HUES48 (cell line): ENCODE data around the gene IL11RA.

Source experiments
- H3K27ac ChIP-seq: one replicate; pipeline ENCODE4 v1.7.0; 2013; ENCODE audit warnings: low read depth, low read length, inconsistent platforms
- H3K27me3 ChIP-seq: 2 replicates; pipeline ENCODE4 v1.6.1; 2013; ENCODE audit warnings: mild to moderate bottlenecking, low read length; ENCODE audit not compliant: control insufficient read depth, insufficient read depth
- H3K36me3 ChIP-seq: 2 replicates; pipeline ENCODE4 v1.6.1; 2013; ENCODE audit warnings: low read length; ENCODE audit not compliant: control insufficient read depth, insufficient read depth
- H3K4me1 ChIP-seq: 2 replicates; pipeline ENCODE4 v1.6.1; 2013; ENCODE audit warnings: mild to moderate bottlenecking, low read length; ENCODE audit not compliant: control insufficient read depth, insufficient read depth
- H3K4me3 ChIP-seq: 2 replicates; pipeline ENCODE4 v1.5.1; 2013; ENCODE audit warnings: mild to moderate bottlenecking, low read depth, low read length
- H3K9ac ChIP-seq: 2 replicates; pipeline ENCODE4 v1.6.1; 2013; ENCODE audit warnings: mild to moderate bottlenecking, low read depth, low read length, moderate library complexity
- H3K9me3 ChIP-seq: 2 replicates; pipeline ENCODE4 v1.6.1; 2013; ENCODE audit warnings: low read length; ENCODE audit not compliant: control insufficient read depth, insufficient read depth

IL11RA gene

DNA sequence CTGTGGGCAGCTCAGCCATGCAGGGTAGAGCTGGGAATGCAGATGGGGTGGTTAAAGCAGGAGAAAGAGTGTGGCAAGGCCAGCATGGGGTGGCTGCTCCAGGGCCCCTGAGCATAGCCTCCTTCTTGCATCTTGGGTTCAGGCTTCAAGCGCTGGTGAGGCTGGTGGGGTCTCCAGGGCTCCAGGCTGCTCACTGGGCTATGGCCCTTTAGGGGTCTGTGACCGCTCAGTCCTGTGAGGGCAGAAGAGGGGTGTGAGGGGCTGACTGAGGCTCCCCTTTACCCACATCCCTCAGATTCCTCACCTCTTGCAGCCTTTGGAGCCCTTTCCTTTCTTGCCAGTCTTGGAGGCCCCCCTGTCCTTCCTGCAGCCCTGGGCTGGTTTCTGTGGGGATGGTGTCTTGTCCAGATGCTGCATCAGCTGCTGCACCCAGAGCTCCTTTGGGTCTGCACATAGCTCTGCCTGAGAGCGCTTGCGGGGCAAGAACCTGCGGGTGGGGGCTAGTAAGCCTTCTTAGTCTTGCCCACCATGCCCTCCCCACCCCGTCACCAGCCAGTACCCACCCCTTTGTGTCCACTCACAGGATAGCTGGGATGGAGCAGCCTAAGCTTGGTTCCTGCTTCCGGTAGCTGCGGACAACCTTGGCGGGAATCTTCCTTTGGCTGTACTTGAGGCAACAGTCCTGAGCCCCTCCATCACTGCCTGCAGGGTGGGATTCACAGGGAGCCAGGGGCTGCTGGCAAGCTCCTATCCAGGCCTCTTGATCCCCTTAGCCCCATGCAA is 57.4 kb downstream of the IL11RA start:
- Histone ChIP-seq H3K4me3 (no peak overlapping the region), H3K27me3 (no peaks in the 10 kb centered on the region), H3K27ac (no peak overlapping the region), H3K4me1 (no peaks in the 10 kb centered on the region), H3K36me3 (no peaks in the 10 kb centered on the region), H3K9me3 (no peaks in the 10 kb centered on the region), H3K9ac (no peak overlapping the region)

DNA sequence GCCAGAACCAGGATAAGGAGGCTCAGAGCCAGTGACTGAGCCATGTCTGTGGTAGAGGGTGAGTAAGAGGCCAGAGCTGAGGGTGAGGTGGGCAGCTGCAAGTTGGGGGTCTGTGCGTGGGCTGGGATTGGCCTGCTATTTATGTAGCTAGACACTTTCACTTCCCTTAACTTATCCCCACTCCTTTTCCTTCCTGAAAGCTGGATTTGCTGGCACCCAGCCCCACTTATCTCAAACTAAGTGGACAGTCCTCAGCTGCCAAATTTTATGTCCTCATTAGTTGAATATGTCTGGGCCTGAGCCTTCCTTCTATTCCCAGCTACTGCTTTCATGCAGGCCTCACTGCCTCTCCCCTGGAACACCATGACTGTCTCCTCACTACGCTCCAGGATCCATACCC is 58.0 kb downstream of the IL11RA start, which contains the start of gene CCL21:
Gene CCL21, minus strand, starts transcription at position 114 of the 400 bp plus-strand sequence. Its CDS starts 70 bp downstream, at position 44.
- no peak within 1 kb of the TSS for H3K4me3 ChIP-seq

More for the DNA sequence above, 58.0 kb downstream of the IL11RA start, which contains the start of gene CCL21:
- Histone ChIP-seq H3K36me3 (no peaks in the 10 kb centered on the region), H3K27ac (no peak within 1 kb of the TSS), H3K4me1 (no peaks in the 10 kb centered on the region), H3K9ac (no peak within 1 kb of the TSS), H3K9me3 (no peaks in the 10 kb centered on the region), H3K27me3 (no peaks in the 10 kb centered on the region)
